Measurements from ENCODE around the gene NDUFAF3. TPM values are rescaled to one million over a fixed set of nuclear protein-coding genes. Genes with fewer than 3 reads are reported as not detected.
A peak's percentile ranks its signal among the peaks of the same experiment; 100 is the strongest.

Gene NDUFAF3
- total RNA-seq, 1 experiment from 2014 or later: 91.0 TPM

GRCh38 chr3:49015765-49016164 lies 6.2 kb upstream of the NDUFAF3 start:
- Histone ChIP-seq H4K20me1 (ENCODE audit: insufficient read depth) (no peaks in the 10 kb centered on the region), H3K4me1 (ENCODE audit: control insufficient read depth in 1 of 2, insufficient read depth in 2 of 2, low read length in 2 of 2) (peaks cover 14 to 41% of the 10 kb centered on the region in 2 experiments), H3K27me3 (ENCODE audit: insufficient read depth, low read length) (no peaks in the 10 kb centered on the region), H3K4me2 (ENCODE audit: low read length) (no peak overlapping the region), H3K4me3 (replicated peaks in 1 of 2; ENCODE audit: low read depth in 1 of 2, low read length in 2 of 2) (no peak overlapping the region), H3K36me3 (ENCODE audit: control insufficient read depth in 1 of 2, insufficient read depth in 2 of 2, low read length in 2 of 2) (peaks cover 19 to 36% of the 10 kb centered on the region in 2 experiments; a peak in 3 of 4 replicates), H3K27ac (ENCODE audit: low read depth, low read length) (no peak overlapping the region), H3K9me3 (ENCODE audit: control insufficient read depth in 1 of 2, insufficient read depth in 1 of 2, low read depth in 1 of 2, low read length in 2 of 2) (no peaks in the 10 kb centered on the region), H3K79me2 (ENCODE audit: insufficient read depth, low read length) (peaks cover 52% of the 10 kb centered on the region), H2AFZ (ENCODE audit: low read depth, low read length, poor library complexity, severe bottlenecking) (no peak overlapping the region), H3K9me2 (ENCODE audit: insufficient read depth) (no peaks in the 10 kb centered on the region), H3K9ac (ENCODE audit: low read length) (no peak overlapping the region; the same call in 1 of the 2 replicates)
- no TSS peak for BruUV-seq (replicated peaks)
- intact Hi-C loops (cut with micrococcal nuclease): no loop called here
- ChIA-PET CTCF (interaction anchor here (1.2 kb wide), 1 partner anchor 27 kb away, joined by 3 read pairs; no protein-coding TSS in a partner anchor), RAD21 (ENCODE audit: low non-redundant PET in 1 of 2, low total read pairs in 2 of 2, uncharacterized antibody in 2 of 2, unreplicated experiment in 2 of 2) (no interaction called here), POLR2A (interaction anchor here (4.1 kb wide), 1 partner anchor 8 kb away, joined by 39 read pairs; the partner anchor contains the start of gene WDR6)
- DNase-seq (ENCODE audit: low read depth, low spot score) (no peak), ATAC-seq (no peak)
- no peak for TF ChIP-seq ATF3 (IDR thresholded peaks at IDR 0.05)
- no peak for TF ChIP-seq EZH2 (IDR thresholded peaks at IDR 0.05)

- Histone ChIP-seq H3K4me3 (replicated peaks in 1 of 2; ENCODE audit: low read depth in 1 of 2, low read length in 2 of 2) (peak overlapping the region; percentile 61 to 80), H4K20me1 (ENCODE audit: insufficient read depth) (no peaks in the 10 kb centered on the region), H2AFZ (ENCODE audit: low read depth, low read length, poor library complexity, severe bottlenecking) (no peak overlapping the region), H3K36me3 (ENCODE audit: control insufficient read depth in 1 of 2, insufficient read depth in 2 of 2, low read length in 2 of 2) (peaks cover 16 to 33% of the 10 kb centered on the region in 2 experiments; a peak in 3 of 4 replicates), H3K27me3 (ENCODE audit: insufficient read depth, low read length) (no peaks in the 10 kb centered on the region), H3K27ac (ENCODE audit: low read depth, low read length) (peak overlapping the region; percentile 99), H3K79me2 (ENCODE audit: insufficient read depth, low read length) (peaks cover 49% of the 10 kb centered on the region), H3K4me2 (ENCODE audit: low read length) (peak overlapping the region; percentile 90), H3K9ac (ENCODE audit: low read length) (peak overlapping the region; percentile 99), H3K9me3 (ENCODE audit: control insufficient read depth in 1 of 2, insufficient read depth in 1 of 2, low read depth in 1 of 2, low read length in 2 of 2) (no peaks in the 10 kb centered on the region), H3K4me1 (ENCODE audit: control insufficient read depth in 1 of 2, insufficient read depth in 2 of 2, low read length in 2 of 2) (peaks cover 14 to 43% of the 10 kb centered on the region in 2 experiments), H3K9me2 (ENCODE audit: insufficient read depth) (no peaks in the 10 kb centered on the region)
- BruUV-seq (replicated peaks): no TSS peak
- RAD21 ChIA-PET (ENCODE audit: low non-redundant PET in 1 of 2, low total read pairs in 2 of 2, uncharacterized antibody in 2 of 2, unreplicated experiment in 2 of 2): no interaction called here
- CTCF ChIA-PET: interaction anchor here (1.2 to 3.3 kb wide), 2 partner anchors 9 to 28 kb away, joined by 3 to 16 read pairs; partner anchors contain the start of gene WDR6
- ATAC-seq: no peak
- no peak for DNase-seq (ENCODE audit: low read depth, low spot score)
- POLR2A ChIA-PET: interaction anchor here (2.0 to 5.3 kb wide), 4 partner anchors 9 to 77 kb away, joined by 5 to 41 read pairs (median 22); partner anchors contain the start of genes IMPDH2, QRICH1 and WDR6
- intact Hi-C loops (cut with micrococcal nuclease): no loop called here
- TF ChIP-seq FOSL1 (IDR thresholded peaks at IDR 0.05; ENCODE audit: low read depth) (no peak), POLR2AphosphoS5 (IDR thresholded peaks at IDR 0.05; ENCODE audit: low read depth, low read length) (peak; percentile 33; the same call in 1 of the 2 replicates)
- TF ChIP-seq, protein P1, sequence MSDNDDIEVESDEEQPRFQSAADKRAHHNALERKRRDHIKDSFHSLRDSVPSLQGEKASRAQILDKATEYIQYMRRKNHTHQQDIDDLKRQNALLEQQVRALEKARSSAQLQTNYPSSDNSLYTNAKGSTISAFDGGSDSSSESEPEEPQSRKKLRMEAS (IDR thresholded peaks at IDR 0.05): no peak
These were observed 5.3 kb upstream of the NDUFAF3 start for GRCh38 chr3:49016414-49017228.

Measured in HCT116 (cell line).